Left ventricle myocardium inferior (tissue), 1 donor: Measurements from ENCODE around the gene PHF23. TPM values are rescaled to one million over a fixed set of nuclear protein-coding genes. Genes with fewer than 3 reads are reported as not detected.

Experiments
- DNase-seq: peaks from one replicate; pipeline ENCODE4 v3.0.0-alpha.2; 2020
- H3K27ac ChIP-seq: fragments of 200-600 bp; replicated peaks from 2 replicates; pipeline ENCODE4 v1.8.0; 2021
- H3K27me3 ChIP-seq: fragments of 200-600 bp; 2 replicates; pipeline ENCODE4 v1.8.0; 2021; ENCODE audit warnings: low read depth
- H3K36me3 ChIP-seq: fragments of 200-600 bp; 2 replicates; pipeline ENCODE4 v1.8.0; 2021
- H3K4me1 ChIP-seq: fragments of 200-600 bp; 2 replicates; pipeline ENCODE4 v1.8.0; 2021
- H3K4me3 ChIP-seq: fragments of 200-600 bp; 2 replicates; pipeline ENCODE4 v1.8.0; 2021; ENCODE audit warnings: mild to moderate bottlenecking, moderate library complexity
- H3K9me3 ChIP-seq: fragments of 200-600 bp; replicated peaks from 2 replicates; pipeline ENCODE4 v1.8.0; 2021
- intact Hi-C: fragments of 100-400 bp; cut with micrococcal nuclease; formaldehyde crosslinking; loops from one replicate; pipeline ENCODE4 v1.11.0; 2022
- total RNA-seq: library from RNA; stranded (reverse); fragmentation: NEBNext Ultra II Directional; extraction: Animal tissue kit (Norgen Biotek cat#: 25700); gene quantifications from one replicate; pipeline ENCODE4 v1.2.1, GENCODE V29; 2021
- TF ChIP-seq, protein P1 (sequence below): fragments of 200-600 bp; IDR thresholded peaks from 2 replicates; pipeline ENCODE4 v1.8.0; 2021; ENCODE audit warnings: antibody characterized with exemption, mild to moderate bottlenecking, borderline replicate concordance
- donor health status: DM: no; HTN: yes; CAD: no; lungs with severe emphysema.

Gene PHF23
- total RNA-seq, 1 donor from 2014 or later: 22.0 TPM

DNA sequence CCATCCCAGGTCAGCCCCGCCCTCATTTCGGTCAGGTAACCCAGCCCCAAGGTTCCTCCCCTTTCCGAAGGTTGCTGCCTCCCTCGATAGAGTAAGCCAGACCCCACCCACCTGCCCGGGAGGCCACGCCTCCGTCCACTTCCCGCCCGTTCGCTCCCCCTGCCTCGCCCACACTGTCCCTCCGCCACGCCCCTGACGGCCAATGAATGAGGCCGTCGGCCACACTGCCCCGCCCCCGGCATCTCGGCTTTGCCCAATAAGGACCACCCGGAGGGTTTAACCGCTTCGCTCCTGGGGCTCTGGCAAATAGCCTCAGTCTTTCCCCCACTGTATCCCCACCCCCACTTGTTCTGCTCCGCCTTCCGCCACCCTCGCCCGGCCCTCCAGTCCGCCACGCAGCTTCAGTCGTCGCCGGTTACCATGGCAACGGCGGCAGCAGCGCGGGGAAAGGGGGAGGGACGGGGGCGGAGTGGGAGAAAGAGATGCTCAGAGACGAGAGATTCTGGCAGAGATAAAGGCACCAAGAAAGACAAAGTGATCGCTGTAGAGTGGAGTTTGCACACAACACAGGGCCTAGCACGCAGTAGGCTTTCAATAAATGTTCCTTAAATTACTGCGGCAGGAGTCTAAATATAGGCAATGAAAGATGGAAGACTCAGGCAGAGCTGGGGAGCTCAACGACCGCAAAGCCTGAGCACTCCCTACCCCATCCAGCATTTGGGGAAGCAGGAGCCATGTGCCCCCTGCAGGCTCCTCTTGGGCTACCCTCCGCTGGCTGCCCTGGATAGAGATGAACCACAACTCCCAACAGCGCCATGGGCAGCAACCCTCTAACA is 24.7 kb downstream of the PHF23 start:
- no peaks in the 10 kb centered on the region for H3K27me3 ChIP-seq
- peak overlapping the region; percentile 75 for H3K27ac ChIP-seq
- H3K4me1 ChIP-seq: peaks cover 70% of the 10 kb centered on the region
- no peaks in the 10 kb centered on the region for H3K9me3 ChIP-seq
- intact Hi-C loops: no loop called here
- DNase-seq: peak; percentile 99
- H3K4me3 ChIP-seq: peak overlapping the region; percentile 81
- no peaks in the 10 kb centered on the region for H3K36me3 ChIP-seq
- TF ChIP-seq, protein P1, sequence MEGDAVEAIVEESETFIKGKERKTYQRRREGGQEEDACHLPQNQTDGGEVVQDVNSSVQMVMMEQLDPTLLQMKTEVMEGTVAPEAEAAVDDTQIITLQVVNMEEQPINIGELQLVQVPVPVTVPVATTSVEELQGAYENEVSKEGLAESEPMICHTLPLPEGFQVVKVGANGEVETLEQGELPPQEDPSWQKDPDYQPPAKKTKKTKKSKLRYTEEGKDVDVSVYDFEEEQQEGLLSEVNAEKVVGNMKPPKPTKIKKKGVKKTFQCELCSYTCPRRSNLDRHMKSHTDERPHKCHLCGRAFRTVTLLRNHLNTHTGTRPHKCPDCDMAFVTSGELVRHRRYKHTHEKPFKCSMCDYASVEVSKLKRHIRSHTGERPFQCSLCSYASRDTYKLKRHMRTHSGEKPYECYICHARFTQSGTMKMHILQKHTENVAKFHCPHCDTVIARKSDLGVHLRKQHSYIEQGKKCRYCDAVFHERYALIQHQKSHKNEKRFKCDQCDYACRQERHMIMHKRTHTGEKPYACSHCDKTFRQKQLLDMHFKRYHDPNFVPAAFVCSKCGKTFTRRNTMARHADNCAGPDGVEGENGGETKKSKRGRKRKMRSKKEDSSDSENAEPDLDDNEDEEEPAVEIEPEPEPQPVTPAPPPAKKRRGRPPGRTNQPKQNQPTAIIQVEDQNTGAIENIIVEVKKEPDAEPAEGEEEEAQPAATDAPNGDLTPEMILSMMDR: peak; percentile 62

DNA sequence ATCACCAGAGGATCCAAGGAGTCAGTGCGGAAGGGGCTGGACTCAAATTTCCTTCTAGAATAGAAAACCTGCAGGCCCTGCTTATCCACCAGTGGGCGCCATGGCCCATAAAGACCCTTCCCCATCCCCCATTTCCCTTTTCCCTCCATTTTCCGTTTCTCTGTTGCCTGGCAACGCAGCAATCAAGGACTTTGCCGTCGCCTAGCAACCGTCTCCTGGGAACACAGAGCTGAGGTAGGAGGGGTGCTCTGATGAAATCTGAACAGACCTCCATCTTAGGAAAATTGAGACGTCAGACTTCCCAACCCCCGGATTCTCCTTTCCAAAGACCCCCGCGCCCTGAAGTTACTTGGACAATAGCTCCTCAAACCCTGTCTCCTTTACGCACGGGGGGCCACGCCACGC is 25.4 kb downstream of the PHF23 start:
- Histone ChIP-seq H3K27me3 (no peaks in the 10 kb centered on the region), H3K4me1 (peaks cover 64% of the 10 kb centered on the region), H3K9me3 (no peaks in the 10 kb centered on the region), H3K36me3 (no peaks in the 10 kb centered on the region), H3K4me3 (peak overlapping the region; percentile 81), H3K27ac (peak overlapping the region; percentile 75)
- TF ChIP-seq, protein P1: peak; percentile 32
- intact Hi-C loops: no loop called here
- peak; percentile 52 for DNase-seq

DNA sequence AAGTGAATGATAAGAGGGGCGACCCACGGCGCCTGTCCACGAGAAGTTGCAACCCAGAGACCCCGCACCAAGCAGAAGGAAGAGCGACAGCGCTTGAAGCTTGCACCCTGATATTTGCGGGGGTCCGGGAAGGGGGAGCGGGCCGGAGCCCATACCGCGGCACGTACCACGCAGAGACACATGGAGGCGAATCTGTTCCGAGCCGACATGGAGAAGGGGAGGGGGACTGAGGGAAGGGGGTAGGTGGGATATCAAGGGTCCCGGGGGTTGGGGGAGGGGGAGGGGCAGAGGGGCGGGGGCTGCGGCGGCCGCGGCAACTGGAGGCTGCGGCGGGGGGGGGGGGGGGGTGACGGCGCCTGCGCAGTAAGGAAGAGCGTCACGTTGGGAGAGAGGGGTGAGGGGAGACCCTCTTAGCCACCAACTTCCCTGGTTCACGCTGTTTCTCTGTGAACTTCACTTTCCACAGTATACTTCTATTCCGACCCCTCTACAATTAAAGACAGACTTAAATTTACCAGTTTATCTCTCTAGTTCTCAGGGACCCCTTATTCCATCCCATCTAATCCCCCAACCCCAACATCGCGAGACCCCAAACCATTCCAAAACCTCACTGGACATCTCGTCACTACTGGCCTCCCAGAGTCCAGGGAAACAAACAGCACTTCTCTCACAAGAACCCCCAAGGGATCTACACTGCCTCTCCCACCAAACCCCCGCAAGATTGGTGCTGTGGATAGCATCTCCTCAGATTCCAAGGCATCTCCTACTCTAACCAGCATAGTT is 27.6 kb downstream of the PHF23 start:
- intact Hi-C loops: no loop called here
- Histone ChIP-seq H3K27me3 (no peaks in the 10 kb centered on the region), H3K36me3 (no peaks in the 10 kb centered on the region), H3K4me1 (peaks cover 43% of the 10 kb centered on the region), H3K9me3 (no peaks in the 10 kb centered on the region), H3K4me3 (peak overlapping the region; percentile 38), H3K27ac (no peak overlapping the region)
- TF ChIP-seq, protein P1: no peak
- DNase-seq: peak; percentile 12

DNA sequence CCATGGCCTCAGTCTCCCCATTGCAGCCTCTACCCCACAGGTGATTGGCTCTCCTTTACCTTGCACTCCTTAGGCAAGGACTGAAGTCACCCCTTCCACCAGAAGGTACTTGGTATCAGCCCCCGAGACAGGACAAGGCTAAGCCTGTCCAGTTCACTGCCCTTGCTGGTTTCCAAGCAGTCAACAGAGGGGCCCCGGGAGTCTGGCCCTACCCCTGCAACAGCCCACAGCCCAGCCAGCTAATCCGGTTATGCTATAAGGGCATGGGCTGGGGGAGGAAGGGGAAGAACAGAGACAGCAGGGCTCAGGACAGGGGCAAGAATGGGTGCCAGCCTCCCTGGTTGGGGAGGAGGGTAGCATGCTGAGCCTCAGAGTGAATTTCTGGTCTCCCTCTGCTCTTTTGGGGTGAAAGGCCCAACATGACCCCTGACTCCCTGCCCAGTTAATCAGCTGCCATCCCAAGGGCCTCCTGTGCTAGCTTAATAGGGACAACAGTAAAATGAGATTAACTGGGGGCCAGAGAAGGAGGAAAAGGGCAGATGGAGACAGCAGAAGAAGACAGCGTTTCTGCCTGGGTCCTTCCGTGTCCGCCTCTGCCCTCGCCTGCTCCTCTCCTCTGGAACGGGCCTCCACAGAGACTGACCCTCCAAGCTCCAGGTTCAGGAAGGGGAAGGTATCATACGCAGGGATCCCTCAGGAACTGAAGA is 30.4 kb downstream of the PHF23 start:
- Histone ChIP-seq H3K4me3 (no peak overlapping the region), H3K36me3 (no peaks in the 10 kb centered on the region), H3K27ac (no peak overlapping the region), H3K4me1 (peaks cover 30% of the 10 kb centered on the region), H3K27me3 (no peaks in the 10 kb centered on the region), H3K9me3 (no peaks in the 10 kb centered on the region)
- DNase-seq: peak; percentile 6
- intact Hi-C loops: no loop called here
- TF ChIP-seq, protein P1: no peak

DNA sequence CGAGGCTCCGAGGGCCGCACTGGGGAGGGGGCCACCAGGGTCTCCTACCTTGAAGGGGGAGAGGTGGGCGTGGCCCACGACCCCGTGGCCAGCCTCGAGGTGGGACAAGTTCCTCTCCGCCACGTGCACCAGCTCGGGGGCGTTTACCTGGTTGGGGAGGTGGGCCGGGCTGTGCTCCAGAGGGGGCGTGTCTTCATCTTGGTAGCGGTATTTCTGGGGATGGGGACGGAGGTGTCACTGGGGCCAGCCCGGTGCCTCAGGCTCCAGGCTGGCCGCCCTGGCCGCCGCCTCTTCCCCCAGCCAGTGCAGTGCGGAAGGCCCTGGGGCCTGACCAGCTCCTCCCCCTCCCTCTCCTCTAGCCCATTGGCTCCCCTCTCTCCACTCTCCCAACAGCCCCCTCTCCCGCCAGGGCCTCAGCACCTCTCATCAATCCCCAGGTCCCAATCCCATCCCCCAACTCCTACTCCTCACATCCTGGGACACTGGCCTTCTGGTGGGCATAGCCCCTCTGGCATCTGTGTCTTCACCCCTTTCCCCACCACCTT is 31.2 kb downstream of the PHF23 start:
- peaks cover 5% of the 10 kb centered on the region for H3K36me3 ChIP-seq
- TF ChIP-seq, protein P1: no peak
- H3K27ac ChIP-seq: no peak overlapping the region
- H3K4me1 ChIP-seq: peaks cover 26% of the 10 kb centered on the region
- no peaks in the 10 kb centered on the region for H3K27me3 ChIP-seq
- no peak overlapping the region for H3K4me3 ChIP-seq
- intact Hi-C loops: no loop called here
- DNase-seq: peak; percentile 14
- no peaks in the 10 kb centered on the region for H3K9me3 ChIP-seq
